HG03442 (cell line): Measurements from ENCODE around the gene NANS.
"Not testable (repeated sequence)": the region's sequence is repeated elsewhere in the genome, so short reads cannot be mapped to it uniquely, and the experiment has no call there.

Experiments used
- ATAC-seq: cut with Tn5 transposase; IDR thresholded peaks from one replicate; pipeline ENCODE4 v1.9.1; 2021; ENCODE audit warnings: mild to moderate bottlenecking, moderate library complexity; ENCODE audit not compliant: unreplicated experiment

Gene NANS

DNA sequence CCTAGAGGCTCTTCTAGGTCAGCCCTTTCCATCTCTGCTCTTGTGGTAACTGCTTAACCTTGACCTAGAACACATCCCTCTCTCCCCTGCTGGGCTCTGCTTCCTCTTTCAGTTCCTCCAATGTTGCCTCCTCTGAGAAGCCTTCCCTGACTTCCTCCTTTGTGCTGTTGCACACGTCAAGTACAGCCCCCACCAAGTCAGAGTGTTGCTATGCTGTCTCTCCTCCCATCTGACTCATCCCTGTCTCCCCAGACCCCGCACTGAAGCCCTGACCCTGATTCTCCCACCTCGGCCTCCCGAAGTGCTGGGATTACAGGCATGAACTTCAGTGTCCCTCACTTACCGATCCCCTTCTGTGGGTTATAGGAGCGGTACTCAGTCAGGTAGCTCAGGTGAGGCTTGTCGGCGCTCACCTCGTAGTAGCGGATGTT, 72.9 kb downstream of the NANS start:
- ATAC-seq, result no peak

DNA sequence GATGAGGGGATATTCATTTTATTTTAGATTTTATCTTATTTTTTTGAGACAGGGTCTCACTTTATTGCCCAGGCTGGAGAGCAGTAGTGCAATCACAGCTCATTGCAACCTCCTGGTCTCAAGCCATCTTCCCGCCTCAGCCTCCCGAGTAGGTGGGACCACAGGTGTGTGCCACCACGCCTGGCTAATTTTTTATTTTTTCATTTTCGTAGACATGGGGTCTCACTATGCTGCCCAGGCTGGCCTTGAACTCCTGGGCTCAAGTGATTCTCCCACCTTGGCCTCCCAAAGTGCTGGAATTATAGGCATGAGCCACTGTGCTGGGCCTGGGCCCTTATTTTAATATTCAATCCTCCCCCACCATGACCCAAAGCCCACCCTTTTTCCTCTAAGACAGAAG, 73.5 kb downstream of the NANS start:
- ATAC-seq, result not testable (repeated sequence)

DNA sequence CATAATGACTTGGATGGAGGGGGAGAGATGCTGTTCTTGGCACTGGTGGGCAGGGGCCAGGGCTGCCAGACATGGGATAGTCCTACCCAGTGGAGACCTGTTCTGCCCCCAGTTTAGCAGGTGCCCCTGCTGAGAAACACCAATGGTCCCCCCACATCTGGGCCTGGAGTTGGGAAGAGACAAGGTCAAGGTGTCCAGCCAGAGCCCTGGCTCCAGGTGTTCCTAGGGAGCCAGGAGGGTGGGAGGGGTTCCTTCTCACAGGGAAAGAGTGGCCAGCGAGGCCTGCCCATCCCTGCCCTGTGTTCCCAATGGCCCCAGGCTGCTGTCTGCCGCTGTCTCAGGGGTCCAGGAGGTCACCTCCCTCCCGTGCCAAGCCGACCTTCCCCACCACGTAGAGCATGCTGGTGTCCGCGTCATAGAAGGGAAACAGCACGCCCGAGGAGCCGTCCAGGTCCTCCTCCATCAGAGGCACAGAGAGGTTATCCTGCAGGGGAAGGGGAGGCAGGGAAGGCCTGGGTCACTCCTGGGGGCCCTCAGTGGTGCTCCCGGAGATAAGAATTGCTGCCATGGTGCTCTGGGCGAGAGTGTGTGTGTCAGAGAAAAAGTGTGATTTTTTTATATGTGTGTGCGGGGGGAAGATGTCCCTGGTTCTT, 74.2 kb downstream of the NANS start:
- no peak for ATAC-seq

DNA sequence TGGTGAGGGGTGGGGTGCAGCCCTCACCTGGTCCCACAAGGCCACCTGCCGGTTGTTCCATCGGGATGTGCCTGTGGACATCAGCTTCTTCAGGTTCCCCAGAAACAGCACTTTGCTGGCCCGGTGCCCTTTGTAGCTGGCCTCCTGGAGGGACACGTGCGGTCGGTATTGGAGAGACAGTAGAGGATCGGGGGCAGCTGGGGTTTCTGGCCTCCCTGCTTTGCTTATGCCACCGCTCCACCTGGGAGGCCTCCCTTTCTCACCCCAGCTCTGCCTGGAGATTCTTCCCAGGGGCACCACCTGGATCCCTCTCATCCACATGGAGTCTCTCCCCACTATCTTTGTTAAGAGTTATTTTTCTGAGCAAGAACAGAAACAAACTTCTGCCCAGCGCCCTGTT, 75.6 kb downstream of the NANS start:
- ATAC-seq, result no peak
